GM21447 (cell line): ENCODE data around the gene SLC29A3.
"Not testable (repeated sequence)": the region's sequence is repeated elsewhere in the genome, so short reads cannot be mapped to it uniquely, and the experiment has no call there.

ENCODE experiments used
- ATAC-seq: cut with Tn5 transposase; IDR thresholded peaks from one replicate; pipeline ENCODE4 v1.9.1; 2021; ENCODE audit not compliant: unreplicated experiment

Gene SLC29A3

DNA sequence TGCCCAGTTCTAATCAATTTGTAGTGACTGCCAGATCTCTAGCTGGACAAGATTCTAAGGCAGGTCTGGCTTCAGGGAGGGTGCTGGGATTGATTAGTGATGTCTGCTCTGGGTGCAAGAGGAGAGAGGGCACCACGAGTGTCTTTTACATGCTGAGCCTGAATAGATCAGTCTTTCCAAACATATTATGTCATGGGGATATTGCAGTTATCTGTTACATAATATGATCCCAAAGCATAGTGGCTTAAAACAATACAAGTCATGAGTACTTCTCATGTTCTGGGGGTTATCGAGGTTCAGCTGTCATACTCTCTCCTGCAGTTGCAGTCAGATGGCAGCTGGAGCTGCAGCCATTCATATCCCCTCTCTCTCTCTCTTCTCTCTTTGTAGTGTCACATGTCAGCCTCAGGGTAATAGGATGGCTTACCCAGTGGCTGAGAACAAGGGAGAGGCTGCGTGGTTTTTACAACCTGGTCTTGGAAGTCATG lies 26.0 kb downstream of the SLC29A3 start:
- no peak for ATAC-seq

DNA sequence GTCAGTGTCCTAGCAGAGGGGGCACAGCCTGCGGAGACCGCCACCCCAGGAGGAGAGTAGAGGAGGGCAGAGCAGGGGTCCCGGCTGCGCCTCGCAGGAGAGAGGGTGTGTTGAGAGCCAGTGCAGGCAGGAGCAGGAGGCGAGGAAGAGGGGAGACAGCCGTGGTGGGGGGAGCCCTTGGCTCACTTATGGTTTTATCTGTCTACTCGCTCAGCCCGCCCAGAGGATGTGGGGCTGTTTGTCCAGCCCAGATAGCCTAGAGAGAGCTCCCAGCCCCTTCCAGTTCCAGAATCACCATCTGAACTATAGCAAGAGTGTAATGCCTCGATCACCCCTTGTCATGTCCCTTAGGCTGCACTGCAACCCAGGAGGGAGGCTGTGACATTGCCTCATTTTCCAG lies 26.6 kb downstream of the SLC29A3 start:
- ATAC-seq = no peak

GRCh38 chr10:71346731-71347130 lies 27.7 kb downstream of the SLC29A3 start:
- ATAC-seq = no peak

GRCh38 chr10:71347587-71348395 lies 28.7 kb downstream of the SLC29A3 start:
- ATAC-seq = no peak

DNA sequence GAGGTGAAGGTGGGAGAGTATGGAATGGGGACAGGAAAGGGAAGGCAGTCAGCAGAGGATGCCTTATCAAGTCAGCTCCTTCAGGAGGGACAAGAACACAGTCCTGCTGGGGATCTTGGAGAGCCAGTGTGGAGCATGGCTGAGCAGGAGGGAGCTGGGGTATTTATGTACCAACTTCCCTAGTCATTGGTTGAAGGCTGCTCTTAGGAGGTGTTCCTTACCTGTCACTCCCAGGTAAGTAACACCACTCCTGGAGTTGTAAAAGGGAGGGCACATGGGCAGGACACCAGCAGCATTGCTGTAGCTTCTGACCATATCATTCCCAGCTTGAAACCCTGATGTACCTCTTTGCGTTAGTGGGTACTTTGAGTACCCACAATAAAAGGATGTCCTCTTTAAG lies 29.8 kb downstream of the SLC29A3 start:
- ATAC-seq = no peak

DNA sequence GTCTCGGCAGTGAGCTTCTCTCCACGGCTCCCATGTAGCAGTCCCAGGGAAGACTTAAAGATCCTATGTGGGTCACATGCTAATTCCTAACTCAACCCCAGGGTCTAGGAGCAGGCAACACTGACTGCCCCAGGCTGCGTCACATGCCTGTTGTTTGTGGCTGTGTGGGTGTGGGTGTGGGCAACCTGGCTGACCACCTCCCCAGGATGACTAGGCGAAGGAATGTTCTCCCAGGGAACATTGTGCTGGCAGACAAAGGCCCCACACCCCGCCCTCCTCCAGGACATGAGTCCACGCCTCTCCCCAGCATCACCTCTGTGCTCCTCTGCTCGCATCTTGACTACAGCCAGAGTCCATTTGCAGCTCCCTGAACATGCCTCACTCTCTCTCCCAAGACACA lies 30.3 kb downstream of the SLC29A3 start:
- no peak for ATAC-seq

DNA sequence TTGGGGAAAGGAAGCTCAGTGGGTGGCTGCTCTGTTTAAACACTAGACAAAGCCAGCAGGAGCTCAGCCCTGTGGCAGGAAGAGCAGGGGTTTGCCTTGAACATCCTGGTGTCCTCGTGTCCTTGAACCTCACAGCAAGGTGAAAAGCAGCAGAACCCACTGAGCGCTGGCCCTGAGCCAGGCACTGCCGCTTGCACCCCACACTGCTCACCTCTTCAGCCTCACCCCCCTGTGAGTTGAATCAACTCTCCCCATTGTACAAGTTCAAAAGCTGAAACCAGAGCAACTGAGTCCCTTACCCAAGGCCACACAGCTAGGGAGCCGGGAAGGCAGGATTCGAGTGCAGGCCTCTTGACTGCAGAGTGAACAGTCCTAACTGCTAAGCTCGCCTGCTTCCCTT lies 32.0 kb downstream of the SLC29A3 start:
- ATAC-seq = no peak

DNA sequence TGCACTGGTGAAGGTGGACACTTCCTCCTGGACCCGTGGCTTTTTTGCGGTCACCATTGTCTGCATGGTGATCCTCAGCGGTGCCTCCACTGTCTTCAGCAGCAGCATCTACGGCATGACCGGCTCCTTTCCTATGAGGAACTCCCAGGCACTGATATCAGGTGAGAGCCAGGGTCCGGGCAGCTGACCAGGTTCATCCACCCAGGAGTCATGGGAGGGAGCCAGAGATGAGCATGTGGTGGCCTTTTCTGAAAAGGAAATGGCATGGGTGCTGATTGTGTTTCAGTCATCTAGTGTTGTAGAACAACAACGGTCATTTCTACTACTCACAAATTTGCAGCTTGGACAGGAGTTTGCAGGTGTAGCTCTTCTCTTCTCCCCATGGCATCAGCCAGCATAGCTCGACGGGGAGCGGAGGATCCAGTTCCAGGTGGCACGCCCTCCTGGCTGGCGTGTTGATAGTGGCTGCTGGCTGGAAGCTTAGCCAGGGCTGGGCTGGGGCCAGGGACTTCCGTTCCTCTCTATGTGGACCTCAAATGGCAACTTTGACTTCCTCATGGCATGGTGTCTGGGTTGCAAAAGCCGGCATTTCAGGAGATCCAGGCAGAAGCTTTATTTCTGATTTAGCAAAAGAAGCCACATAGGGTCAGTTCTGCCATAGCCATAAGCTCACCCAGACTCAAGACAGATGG lies 32.7 kb downstream of the SLC29A3 start:
- no peak for ATAC-seq

DNA sequence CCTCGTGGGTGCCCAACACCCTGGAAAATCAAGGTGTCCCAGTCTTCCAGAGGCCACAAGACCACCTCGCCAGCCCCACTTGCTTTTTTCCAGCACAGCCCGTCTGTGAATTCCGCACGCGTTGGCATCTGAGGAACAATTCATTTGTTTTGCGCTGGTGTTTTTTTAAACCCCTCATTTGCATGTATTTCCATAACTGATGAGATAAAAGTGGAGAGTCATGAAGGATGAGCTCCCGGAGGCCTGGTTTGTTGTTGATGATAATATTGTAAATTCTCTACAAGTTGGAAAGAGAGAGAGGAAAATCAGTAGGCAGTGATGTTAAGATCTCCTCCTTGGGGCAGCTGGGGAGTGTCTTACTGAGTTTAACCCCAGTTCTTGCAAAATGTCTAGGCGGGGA lies 34.6 kb downstream of the SLC29A3 start:
- ATAC-seq = no peak

DNA sequence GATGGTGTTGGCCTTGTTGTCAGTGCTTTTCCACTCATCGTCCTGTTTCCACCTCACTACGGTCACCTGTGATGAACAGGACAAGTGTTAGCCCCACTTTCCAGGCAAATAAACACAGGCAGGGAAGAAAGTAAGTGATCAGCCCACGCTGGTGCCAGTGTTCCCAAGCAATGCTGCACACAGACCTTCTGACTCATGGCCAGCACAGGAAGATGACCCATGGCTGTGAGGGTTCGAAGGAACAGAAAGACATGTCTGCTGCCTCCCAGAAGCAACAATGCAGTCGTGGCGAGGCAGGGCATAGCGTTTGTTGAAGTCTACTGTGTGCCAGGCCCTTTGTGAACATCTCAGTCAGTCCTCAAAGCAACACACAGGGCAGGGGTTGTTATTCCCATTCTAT lies 35.7 kb downstream of the SLC29A3 start:
- no peak for ATAC-seq

DNA sequence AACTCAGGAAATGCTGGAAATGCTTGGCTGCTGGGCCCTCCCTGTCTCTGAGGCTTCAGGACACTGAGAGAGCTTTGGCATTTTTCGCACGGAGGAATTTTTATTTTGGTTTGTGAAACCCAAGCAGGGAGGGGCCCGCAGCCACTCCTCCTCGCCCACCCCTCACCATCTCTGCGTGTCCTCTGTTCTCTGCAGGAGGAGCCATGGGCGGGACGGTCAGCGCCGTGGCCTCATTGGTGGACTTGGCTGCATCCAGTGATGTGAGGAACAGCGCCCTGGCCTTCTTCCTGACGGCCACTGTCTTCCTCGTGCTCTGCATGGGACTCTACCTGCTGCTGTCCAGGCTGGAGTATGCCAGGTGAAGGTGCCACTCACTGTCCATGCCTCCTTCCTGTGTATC lies 36.8 kb downstream of the SLC29A3 start:
- ATAC-seq = no peak

DNA sequence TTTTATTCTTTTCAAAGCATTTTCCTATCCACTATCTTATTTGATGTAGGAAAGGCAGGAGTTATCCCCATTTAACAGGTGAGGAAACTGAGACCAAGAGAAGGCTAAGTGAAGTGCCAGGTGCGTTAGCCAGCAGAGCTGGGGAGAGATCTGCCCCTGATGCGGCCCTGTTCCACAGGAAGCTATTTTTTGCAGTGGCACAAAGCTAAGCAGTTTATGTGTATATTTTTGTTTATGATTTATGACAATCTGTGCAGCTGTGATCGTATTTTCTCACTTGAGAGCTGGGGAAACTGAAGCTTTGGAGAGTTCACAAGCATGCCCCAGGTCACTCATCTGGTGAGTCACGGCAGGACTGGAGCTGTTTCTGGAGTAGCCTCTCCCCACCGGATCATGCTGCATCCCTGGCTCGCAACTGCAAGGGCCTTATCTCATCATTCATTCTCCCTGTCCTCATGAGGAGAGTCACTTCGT lies 38.8 kb downstream of the SLC29A3 start:
- no peak for ATAC-seq

DNA sequence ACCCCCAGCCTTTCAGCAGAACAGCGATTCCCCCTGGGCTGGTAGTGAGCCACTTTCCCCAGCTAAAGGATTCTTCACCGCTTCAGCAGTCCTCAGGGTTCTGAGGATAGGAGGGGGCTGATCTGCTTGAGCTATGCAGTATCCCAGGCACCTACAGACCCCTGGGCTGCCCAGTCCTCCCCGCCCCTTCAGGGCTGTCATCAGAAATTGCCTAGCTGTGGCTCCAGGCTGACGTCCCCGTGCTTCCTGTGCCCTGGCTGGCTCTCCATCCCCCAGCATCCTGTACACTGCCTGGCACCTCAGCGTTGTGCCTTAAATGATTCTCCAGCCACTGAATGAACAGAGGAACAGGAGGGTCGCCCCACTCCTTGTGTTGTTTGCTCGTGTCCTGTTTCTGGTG lies 39.2 kb downstream of the SLC29A3 start:
- no peak for ATAC-seq

DNA sequence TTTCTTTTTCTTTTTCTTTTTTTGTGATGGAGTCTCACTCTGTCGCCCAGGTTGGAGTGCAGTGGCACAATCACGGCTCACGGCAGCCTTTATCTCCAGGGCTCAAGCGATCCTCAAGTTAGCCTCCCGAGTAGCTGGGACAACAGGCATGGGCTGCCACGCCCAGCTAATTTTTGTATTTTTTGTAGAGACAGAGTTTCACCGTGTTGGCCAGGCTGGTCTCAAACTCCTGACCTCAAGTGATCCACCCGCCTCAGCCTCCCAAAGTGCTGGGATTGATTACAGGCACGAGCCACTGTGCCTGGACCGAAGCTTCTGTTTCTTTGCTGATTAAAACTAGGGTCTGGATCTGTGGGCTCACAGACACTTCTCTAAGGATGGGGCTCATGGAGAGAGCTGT lies 39.8 kb downstream of the SLC29A3 start:
- not testable (repeated sequence) for ATAC-seq

- ATAC-seq = peak; percentile 76
Measured at GRCh38 chr10:71359364-71360046, 40.4 kb downstream of the SLC29A3 start.

GRCh38 chr10:71360735-71361134 lies 41.7 kb downstream of the SLC29A3 start:
- ATAC-seq = no peak

DNA sequence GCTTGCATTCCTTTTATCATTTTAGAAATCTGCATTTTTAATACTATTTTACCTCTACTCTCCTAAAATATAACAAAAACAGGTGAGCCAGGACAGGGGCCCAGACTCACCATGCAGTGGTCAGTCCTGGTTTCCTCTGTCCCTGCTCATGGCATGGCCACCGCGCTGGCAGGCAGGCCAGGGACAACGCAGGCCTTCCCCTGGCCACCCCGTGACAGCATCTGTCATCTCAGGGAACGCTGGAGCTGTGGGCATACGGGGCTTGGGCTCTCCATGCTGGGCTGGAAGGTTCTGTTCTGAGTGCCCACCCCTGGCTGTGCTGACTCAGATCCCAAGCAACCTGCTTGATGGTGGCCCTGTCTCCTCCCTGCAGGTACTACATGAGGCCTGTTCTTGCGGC lies 42.5 kb downstream of the SLC29A3 start:
- ATAC-seq = no peak

DNA sequence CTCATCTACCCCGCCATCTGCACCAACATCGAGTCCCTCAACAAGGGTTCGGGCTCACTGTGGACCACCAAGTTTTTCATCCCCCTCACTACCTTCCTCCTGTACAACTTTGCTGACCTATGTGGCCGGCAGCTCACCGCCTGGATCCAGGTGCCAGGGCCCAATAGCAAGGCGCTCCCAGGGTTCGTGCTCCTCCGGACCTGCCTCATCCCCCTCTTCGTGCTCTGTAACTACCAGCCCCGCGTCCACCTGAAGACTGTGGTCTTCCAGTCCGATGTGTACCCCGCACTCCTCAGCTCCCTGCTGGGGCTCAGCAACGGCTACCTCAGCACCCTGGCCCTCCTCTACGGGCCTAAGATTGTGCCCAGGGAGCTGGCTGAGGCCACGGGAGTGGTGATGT lies 43.1 kb downstream of the SLC29A3 start:
- ATAC-seq = no peak

GRCh38 chr10:71363936-71364335 lies 44.9 kb downstream of the SLC29A3 start:
- no peak for ATAC-seq

DNA sequence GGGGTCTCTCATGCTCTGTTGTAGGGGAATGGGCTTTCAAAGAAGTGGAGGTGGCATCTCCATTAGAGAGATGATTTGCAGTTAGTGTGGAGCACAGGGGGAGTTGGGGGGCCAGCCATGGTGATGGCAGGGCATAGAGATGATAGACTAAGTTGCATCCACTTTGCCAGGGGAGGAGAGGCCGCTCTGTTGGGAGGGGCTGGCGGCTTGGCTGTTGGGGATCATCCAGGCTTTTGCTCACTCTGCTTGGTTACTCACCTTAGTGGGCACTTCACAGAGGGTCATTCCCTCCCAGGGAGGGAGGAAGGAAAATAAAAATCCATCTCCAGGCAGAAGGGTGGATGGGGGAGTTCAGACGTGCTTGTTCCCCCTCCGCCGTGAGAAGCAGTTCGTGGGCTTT lies 46.3 kb downstream of the SLC29A3 start:
- no peak for ATAC-seq

DNA sequence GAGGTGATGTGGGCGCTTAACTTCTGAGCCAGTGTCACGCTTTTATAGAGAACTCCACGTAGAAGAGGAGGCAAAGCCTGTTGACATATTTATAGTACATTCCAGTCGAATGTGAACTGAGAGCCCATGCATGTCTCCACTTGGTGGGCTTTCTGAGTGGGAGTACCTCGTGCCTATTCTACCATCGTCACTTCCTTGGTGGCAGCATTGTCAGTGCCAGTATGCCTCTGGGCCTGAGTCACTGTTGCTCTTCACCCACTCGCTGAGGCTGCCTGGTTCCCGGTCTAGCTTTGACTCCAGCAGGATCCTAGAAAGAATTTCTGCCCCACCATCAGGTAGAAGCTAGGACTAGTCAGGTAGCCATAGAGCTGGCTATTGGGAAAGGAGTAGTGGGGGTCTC lies 47.6 kb downstream of the SLC29A3 start:
- no peak for ATAC-seq

DNA sequence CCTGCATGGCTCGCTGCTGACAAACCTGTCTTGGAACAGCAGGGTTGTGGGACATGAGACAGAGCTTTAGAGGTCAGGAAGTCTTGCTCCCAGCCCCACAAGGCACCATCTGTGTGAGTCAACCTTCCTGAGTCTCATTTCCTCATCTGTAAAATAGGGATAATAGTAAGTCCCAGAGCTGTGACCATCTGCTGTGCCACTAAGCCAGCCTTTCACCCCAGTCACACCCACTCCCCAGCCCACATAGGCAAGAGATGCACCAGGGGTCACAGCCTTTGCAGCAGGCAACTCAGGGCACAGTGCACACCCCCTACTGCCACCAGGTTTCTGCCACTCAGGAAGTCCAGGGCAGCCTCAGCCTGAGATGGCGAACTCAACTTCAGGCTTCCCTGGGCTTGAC lies 48.2 kb downstream of the SLC29A3 start:
- no peak for ATAC-seq
